ENCODE results near the gene TMEM239.

The TMEM239 gene

DNA sequence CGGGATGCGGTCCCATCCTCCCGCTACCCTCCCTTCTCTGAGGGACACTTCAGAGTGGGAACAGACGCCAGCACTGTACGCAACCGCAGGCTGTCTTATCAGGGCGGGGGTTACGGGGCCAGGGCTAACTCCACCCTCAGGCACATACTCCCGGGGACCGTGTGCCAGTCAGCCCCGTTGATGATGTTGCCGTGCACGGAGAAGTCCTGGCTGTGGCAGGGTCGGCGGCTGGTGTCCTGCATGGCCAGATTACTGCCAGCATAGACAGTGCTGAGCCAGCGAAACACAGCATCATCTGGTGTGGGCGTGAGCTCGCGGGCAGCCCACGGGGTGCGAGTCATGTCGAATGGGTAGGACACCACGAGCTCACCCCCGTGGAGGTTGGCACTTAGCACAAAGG is 20.7 kb upstream of the TMEM239 start:
- TF ChIP-seq, protein P1, sequence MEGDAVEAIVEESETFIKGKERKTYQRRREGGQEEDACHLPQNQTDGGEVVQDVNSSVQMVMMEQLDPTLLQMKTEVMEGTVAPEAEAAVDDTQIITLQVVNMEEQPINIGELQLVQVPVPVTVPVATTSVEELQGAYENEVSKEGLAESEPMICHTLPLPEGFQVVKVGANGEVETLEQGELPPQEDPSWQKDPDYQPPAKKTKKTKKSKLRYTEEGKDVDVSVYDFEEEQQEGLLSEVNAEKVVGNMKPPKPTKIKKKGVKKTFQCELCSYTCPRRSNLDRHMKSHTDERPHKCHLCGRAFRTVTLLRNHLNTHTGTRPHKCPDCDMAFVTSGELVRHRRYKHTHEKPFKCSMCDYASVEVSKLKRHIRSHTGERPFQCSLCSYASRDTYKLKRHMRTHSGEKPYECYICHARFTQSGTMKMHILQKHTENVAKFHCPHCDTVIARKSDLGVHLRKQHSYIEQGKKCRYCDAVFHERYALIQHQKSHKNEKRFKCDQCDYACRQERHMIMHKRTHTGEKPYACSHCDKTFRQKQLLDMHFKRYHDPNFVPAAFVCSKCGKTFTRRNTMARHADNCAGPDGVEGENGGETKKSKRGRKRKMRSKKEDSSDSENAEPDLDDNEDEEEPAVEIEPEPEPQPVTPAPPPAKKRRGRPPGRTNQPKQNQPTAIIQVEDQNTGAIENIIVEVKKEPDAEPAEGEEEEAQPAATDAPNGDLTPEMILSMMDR (IDR thresholded peaks at IDR 0.05; ENCODE audit: control extremely low read depth, extremely low read depth, low read depth, missing control alignments) = no peak
- POLR2A ChIA-PET = no interaction called here
- CTCF ChIA-PET = interaction anchor here (0.9 kb wide), 1 partner anchor 15 kb away, joined by 3 read pairs; no protein-coding TSS in a partner anchor
- no peak for DNase-seq (ENCODE audit: extremely low spot score)

DNA sequence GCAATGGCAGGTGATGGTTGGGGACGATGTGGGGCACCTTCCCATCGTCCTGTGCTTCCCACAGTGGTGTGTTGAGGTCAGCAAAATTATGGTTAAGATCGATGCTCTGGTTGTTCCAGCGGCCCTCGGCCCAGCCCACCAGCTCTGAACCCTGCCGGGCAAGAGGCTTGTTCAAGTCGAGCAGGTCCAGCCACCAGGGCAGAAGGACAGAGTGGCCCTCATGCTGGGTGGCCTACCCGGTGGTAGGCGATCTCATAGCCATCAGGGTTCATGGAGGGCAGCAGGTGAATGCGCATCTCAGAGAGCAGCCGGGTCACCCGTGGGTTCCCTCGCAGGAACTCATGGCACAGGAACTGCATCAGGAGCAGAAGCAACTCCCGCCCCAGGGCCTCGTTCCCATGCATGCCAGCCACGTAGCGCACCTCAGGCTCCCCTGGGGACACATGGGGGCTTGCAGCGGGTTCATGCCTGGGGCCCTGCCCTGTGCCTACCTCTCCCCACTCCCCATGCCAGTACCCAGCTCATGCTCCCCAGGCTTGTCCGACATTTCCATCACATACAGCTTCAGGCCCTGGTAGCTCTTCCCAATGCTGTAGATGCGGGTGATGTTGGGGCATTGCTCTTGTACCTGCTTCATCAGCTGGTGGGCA is 20.0 kb upstream of the TMEM239 start:
- DNase-seq (ENCODE audit: extremely low spot score) = no peak
- CTCF ChIA-PET = no interaction called here
- POLR2A ChIA-PET = no interaction called here
- TF ChIP-seq, protein P1 (IDR thresholded peaks at IDR 0.05; ENCODE audit: control extremely low read depth, extremely low read depth, low read depth, missing control alignments) = no peak

DNA sequence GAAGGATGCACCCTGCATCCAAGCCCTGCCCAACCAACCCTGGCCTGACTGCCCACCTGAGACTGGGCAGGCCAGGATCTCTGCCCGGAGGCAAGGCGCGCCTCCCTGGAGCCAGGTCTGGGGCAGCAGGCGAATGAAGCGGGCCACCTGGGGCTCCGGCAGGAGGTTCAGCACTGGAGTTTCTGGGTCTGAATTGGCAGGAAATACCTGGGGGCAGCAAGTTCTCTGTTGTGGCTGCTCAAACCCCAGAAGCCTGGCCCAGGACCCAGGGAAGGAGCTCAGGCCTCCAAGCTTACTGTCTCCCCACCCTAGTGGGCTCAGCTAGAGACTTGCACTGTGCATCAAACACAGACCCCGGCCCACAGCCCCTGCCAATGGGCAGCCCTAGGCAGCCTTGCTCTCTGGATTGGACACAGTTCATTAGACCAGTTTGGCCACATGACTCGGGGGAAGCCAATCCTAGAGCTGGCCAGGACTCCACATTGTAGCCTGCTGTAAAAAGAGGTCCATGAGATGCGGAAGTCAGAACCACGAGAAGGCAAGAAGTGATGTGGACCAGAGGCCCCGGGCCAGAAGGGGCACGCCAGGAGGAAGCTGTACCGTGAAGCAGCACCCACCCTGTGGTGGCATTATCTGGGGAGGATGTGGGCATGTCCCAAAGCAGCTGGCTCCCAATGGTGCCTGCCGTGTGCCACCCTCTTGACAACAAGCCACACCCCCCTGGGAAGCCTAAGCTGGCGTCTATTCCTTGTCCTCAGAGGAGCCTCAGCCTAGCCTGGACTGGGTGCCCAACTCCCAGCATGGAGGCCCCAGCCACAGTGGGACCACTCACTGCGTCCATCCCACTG is 18.8 kb upstream of the TMEM239 start:
- TF ChIP-seq, protein P1 (IDR thresholded peaks at IDR 0.05; ENCODE audit: control extremely low read depth, extremely low read depth, low read depth, missing control alignments) = no peak
- CTCF ChIA-PET = no interaction called here
- POLR2A ChIA-PET = no interaction called here
- peak; percentile 16 for DNase-seq (ENCODE audit: extremely low spot score)

DNA sequence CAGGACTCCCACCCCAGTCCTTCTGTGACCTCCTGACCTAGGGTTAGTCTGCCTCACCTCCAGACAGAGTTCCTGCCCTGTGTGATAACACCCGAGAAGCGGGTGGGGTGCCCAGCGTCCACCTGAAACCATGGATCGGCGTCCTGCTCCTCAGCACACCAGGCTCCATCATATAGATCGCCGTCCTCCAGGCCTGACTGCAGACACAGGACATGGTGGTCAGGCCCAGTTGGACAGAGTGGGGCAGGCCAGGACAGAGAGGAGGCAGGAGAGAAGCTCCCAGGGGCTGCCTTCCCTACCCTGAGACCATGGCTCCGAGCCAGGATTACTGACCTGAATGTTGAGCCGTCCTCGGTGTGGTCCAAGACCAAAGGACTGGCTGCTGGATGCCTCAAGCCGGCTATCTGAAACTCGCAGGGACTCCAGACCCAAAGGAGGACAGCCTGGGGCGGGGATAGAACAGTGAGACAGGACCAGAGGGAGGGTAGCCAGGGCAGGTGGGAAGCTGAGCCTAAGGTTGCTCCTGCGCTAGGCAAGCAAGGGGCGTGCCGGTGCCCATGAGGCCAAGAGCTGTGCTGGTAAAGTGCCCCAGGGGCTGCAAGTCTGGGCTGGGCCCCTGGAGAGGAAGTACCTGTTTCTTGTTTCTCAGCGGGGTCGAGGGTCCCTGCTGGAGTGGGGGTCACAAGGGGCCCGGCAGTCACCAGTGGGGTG is 17.9 kb upstream of the TMEM239 start:
- TF ChIP-seq, protein P1 (IDR thresholded peaks at IDR 0.05; ENCODE audit: control extremely low read depth, extremely low read depth, low read depth, missing control alignments) = no peak
- DNase-seq (ENCODE audit: extremely low spot score) = peak; percentile 19
- CTCF ChIA-PET = no interaction called here
- POLR2A ChIA-PET = no interaction called here

DNA sequence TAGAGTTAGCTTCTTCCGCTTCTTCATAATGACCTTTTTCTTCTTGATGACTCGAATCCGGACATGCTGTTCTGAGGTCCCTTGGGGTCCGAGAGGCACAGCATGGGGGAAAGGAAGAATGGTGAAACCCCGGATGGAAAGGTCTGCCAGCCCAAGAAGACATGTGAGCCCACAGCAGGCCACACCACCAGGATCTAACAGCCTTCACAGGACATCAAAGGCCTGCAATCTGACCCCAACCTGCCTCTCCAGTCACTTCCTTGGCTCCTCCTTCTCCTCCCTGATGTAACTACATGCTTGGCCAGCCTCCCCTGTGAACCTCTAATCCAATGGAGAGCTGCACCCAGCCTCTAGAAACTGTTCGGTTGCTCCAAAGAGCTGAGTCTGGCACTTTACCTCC is 17.4 kb upstream of the TMEM239 start:
- TF ChIP-seq, protein P1 (IDR thresholded peaks at IDR 0.05; ENCODE audit: control extremely low read depth, extremely low read depth, low read depth, missing control alignments) = no peak
- no peak for DNase-seq (ENCODE audit: extremely low spot score)
- POLR2A ChIA-PET = no interaction called here
- CTCF ChIA-PET = no interaction called here

DNA sequence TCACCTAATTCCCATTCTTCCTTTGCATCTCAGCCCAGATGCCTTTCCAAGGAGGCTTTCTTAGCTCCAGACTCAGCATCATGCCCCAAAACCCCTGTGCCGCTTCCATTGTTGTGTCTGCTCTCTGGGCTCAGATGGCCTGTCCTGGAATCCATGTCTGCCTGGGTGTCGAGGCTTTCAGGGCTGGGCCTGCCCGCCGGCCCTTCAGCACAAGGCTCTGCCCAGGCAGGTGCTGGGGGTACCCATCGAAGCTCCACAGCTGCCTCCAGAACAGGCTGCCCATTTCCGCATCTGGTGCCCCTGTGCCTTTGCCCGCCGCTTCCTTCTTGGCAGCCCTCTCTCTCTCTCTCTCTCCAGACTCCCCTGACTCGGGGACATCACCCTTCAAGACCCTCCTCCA is 16.9 kb upstream of the TMEM239 start:
- ChIA-PET CTCF (no interaction called here), POLR2A (no interaction called here)
- TF ChIP-seq, protein P1 (IDR thresholded peaks at IDR 0.05; ENCODE audit: control extremely low read depth, extremely low read depth, low read depth, missing control alignments) = no peak
- peak; percentile 36 for DNase-seq (ENCODE audit: extremely low spot score)

All from GM10248 (cell line).